Neural cell (in vitro differentiated cells): Measurements from ENCODE around the gene ARHGAP25. TPM values are rescaled to one million over a fixed set of nuclear protein-coding genes. Genes with fewer than 3 reads are reported as not detected.
A peak's percentile ranks its signal among the peaks of the same experiment; 100 is the strongest.

ENCODE experiments used
- H2AFZ ChIP-seq: fragments of 200-600, 300-800 bp; sonication (generic), shearing (Covaris generic); 2 replicates; pipeline ENCODE4 v1.6.0; 2014; ENCODE audit warnings: low read depth, mild to moderate bottlenecking, antibody characterized with exemption, low read length, moderate library complexity
- H3F3A ChIP-seq: fragments of 200-600 bp; shearing (Covaris generic); 2 replicates; pipeline ENCODE4 v1.6.1; 2016; ENCODE audit warnings: mild to moderate bottlenecking, moderate library complexity, mixed read lengths, antibody characterized with exemption, low read length; ENCODE audit not compliant: insufficient read depth, poor library complexity, severe bottlenecking
- H3K27ac ChIP-seq: fragments of 200-600, 300-800 bp; sonication (generic), shearing (Covaris generic); 2 replicates; pipeline ENCODE4 v1.5.1; 2014; ENCODE audit warnings: mild to moderate bottlenecking, low read length, moderate library complexity
- H3K27me3 ChIP-seq: fragments of 300-800, 200-600 bp; sonication (generic), shearing (Covaris generic); 2 replicates; pipeline ENCODE4 v1.6.0; 2014; ENCODE audit warnings: mild to moderate bottlenecking, low read depth, low read length, moderate library complexity; ENCODE audit not compliant: insufficient read depth
- H3K36me3 ChIP-seq: fragments of 300-800, 200-600 bp; sonication (generic), shearing (Covaris generic); 2 replicates; pipeline ENCODE4 v1.5.1; 2014; ENCODE audit warnings: mild to moderate bottlenecking, antibody characterized with exemption, low read length, moderate library complexity; ENCODE audit not compliant: insufficient read depth
- H3K4me2 ChIP-seq: fragments of 300-800, 200-600 bp; sonication (generic), shearing (Covaris generic); 2 replicates; pipeline ENCODE4 v1.6.0; 2014; ENCODE audit warnings: mild to moderate bottlenecking, low read length
- H3K4me3 ChIP-seq: fragments of 300-800, 200-600 bp; sonication (generic), shearing (Covaris generic); 2 replicates; pipeline ENCODE4 v1.5.1; 2014; ENCODE audit warnings: mild to moderate bottlenecking, low read length, moderate library complexity
- H3K79me2 ChIP-seq: fragments of 200-600 bp; shearing (Covaris generic); replicated peaks from 2 replicates; pipeline ENCODE4 v1.6.0; 2014; ENCODE audit warnings: mild to moderate bottlenecking, low read length, moderate library complexity; ENCODE audit not compliant: insufficient read depth
- H3K9ac ChIP-seq: fragments of 300-800, 200-600 bp; sonication (generic), shearing (Covaris generic); 2 replicates; pipeline ENCODE4 v1.6.1; 2016; ENCODE audit warnings: mild to moderate bottlenecking, low read length, mixed read lengths
- H3K9me2 ChIP-seq: fragments of 200-600 bp; shearing (Covaris generic); 2 replicates; pipeline ENCODE4 v1.6.1; 2016; ENCODE audit warnings: mild to moderate bottlenecking, low read length, mixed read lengths; ENCODE audit not compliant: insufficient read depth
- H3K9me3 ChIP-seq: fragments of 200-600, 300-800 bp; sonication (generic), shearing (Covaris generic); 2 replicates; pipeline ENCODE4 v1.6.1; 2016; ENCODE audit warnings: mild to moderate bottlenecking, mixed run types, low read length, moderate library complexity, mixed read lengths
- H4K20me1 ChIP-seq: fragments of 200-600 bp; shearing (Covaris generic); 2 replicates; pipeline ENCODE4 v1.6.1; 2016; ENCODE audit warnings: mild to moderate bottlenecking, mixed run types; ENCODE audit not compliant: insufficient read depth
- EP300 ChIP-seq: fragments of 450-650 bp; conservative IDR thresholded peaks from 2 replicates; pipeline ENCODE4 v1.6.1; 2014; ENCODE audit warnings: antibody characterized with exemption, mild to moderate bottlenecking, moderate library complexity; ENCODE audit not compliant: poor library complexity, severe bottlenecking
- EZH2 ChIP-seq: fragments of 200-600, 300-800 bp; shearing (Covaris generic), sonication (generic); IDR thresholded peaks from 2 replicates; pipeline ENCODE4 v1.6.1; 2014; ENCODE audit warnings: antibody characterized with exemption, low read length, borderline replicate concordance, mild to moderate bottlenecking; ENCODE audit not compliant: insufficient read depth, poor library complexity, severe bottlenecking
- MXI1 ChIP-seq: fragments of 450-650 bp; conservative IDR thresholded peaks from 2 replicates; pipeline ENCODE4 v1.6.1; 2014; ENCODE audit warnings: antibody characterized with exemption, mild to moderate bottlenecking; ENCODE audit not compliant: poor library complexity, severe bottlenecking
- POLR2AphosphoS5 ChIP-seq: IDR thresholded peaks from 2 replicates; pipeline ENCODE4 v1.6.1; 2012
- RAD21 ChIP-seq: fragments of 450-650 bp; conservative IDR thresholded peaks from 2 replicates; pipeline ENCODE4 v1.6.1; 2014; ENCODE audit warnings: antibody characterized with exemption, mild to moderate bottlenecking, moderate library complexity
- REST ChIP-seq: IDR thresholded peaks from 2 replicates; pipeline ENCODE4 v1.6.1; 2012; ENCODE audit warnings: borderline replicate concordance
- SMC3 ChIP-seq: fragments of 450-650 bp; conservative IDR thresholded peaks from 2 replicates; pipeline ENCODE4 v1.6.1; 2014; ENCODE audit warnings: antibody characterized with exemption, mild to moderate bottlenecking, moderate library complexity; ENCODE audit not compliant: poor library complexity
- TAF1 ChIP-seq: IDR thresholded peaks from 2 replicates; pipeline ENCODE4 v1.6.1; 2012; ENCODE audit warnings: low read depth
- polyA plus RNA-seq: library from polyadenylated mRNA; depleted of rRNA; stranded (reverse); fragments of >200 nt; gene quantifications from 2 replicates; pipeline ENCODE4 v1.2.3, GENCODE V29; 2014
- TF ChIP-seq, protein P1 (sequence below): fragments of 450-650 bp; IDR thresholded peaks from 2 replicates; pipeline ENCODE4 v1.5.1; 2014; ENCODE audit warnings: antibody characterized with exemption, mild to moderate bottlenecking, moderate library complexity; ENCODE audit not compliant: poor library complexity, severe bottlenecking

The ARHGAP25 gene
- polyA plus RNA-seq, 1 donor from 2014 or later = not detected

- TF ChIP-seq TAF1 = no peak
- peak; percentile 64 for TF ChIP-seq POLR2AphosphoS5
- H3K36me3 ChIP-seq = no peaks in the 10 kb centered on the region
- H4K20me1 ChIP-seq = no peaks in the 10 kb centered on the region
- H3K9me3 ChIP-seq = no peaks in the 10 kb centered on the region
- no peak overlapping the region for H3K4me2 ChIP-seq
- no peaks in the 10 kb centered on the region for H3K27me3 ChIP-seq
- H2AFZ ChIP-seq = no peak overlapping the region
- no peaks in the 10 kb centered on the region for H3K79me2 ChIP-seq
- no peak overlapping the region for H3K9ac ChIP-seq
- no peaks in the 10 kb centered on the region for H3K9me2 ChIP-seq
- H3F3A ChIP-seq = no peaks in the 10 kb centered on the region
- H3K27ac ChIP-seq = no peak overlapping the region
- H3K4me3 ChIP-seq = no peak overlapping the region
Observed at GRCh38 chr2:68750592-68751396, 16.2 kb downstream of the ARHGAP25 start.

DNA sequence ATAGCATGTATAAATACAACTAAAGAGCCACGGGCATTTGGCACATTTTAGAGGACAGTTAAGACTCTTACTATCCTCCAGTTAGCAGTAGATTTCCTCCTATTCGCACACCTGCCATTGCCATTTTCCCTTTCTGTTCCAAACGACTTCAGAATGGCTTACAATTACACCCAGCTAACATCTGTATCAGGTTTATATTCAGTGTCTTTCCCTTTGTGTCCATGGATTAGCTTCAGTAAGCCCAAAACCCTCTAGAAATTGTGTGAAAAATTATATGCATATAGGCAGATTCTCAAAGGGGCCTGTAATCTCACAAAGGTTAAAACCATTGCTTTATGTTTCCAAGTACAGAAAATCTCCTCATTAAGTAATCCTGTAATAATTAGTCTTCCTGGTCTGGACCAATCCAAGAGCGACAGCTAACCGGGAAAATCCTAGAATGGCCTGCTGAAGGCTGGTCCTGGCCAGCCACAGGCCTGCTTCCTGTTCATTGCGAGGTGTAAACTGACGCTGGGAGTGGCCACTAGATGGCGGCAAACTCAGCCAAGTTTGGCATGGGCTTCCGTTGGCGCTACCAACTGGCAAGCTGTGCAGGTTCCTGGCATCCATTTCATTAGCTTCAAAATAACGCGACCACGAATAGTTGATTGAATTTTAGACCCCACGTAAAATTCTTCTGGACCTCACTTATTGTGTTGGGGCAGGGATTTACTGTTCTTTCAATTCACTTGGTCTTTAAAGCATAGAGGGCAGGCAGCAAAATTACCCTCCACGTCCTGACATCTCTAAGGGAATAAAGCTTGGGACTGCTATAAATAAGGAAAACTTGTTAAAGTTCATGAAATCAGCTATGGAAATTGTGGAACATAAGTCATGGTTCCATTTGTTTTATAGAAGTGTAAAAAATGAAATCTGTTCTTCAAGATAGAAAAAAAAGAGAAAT lies 17.1 kb downstream of the ARHGAP25 start:
- Histone ChIP-seq H3K4me3 (no peak overlapping the region), H3K79me2 (no peaks in the 10 kb centered on the region), H3K36me3 (no peaks in the 10 kb centered on the region), H4K20me1 (no peaks in the 10 kb centered on the region), H2AFZ (no peak overlapping the region), H3K9ac (no peak overlapping the region), H3K27me3 (no peaks in the 10 kb centered on the region), H3K9me3 (no peaks in the 10 kb centered on the region), H3K27ac (no peak overlapping the region), H3K4me2 (no peak overlapping the region), H3F3A (no peaks in the 10 kb centered on the region), H3K9me2 (no peaks in the 10 kb centered on the region)
- TF ChIP-seq REST (no peak), SMC3 (peak; percentile 81), RAD21 (peak; percentile 72)
- TF ChIP-seq, protein P1, sequence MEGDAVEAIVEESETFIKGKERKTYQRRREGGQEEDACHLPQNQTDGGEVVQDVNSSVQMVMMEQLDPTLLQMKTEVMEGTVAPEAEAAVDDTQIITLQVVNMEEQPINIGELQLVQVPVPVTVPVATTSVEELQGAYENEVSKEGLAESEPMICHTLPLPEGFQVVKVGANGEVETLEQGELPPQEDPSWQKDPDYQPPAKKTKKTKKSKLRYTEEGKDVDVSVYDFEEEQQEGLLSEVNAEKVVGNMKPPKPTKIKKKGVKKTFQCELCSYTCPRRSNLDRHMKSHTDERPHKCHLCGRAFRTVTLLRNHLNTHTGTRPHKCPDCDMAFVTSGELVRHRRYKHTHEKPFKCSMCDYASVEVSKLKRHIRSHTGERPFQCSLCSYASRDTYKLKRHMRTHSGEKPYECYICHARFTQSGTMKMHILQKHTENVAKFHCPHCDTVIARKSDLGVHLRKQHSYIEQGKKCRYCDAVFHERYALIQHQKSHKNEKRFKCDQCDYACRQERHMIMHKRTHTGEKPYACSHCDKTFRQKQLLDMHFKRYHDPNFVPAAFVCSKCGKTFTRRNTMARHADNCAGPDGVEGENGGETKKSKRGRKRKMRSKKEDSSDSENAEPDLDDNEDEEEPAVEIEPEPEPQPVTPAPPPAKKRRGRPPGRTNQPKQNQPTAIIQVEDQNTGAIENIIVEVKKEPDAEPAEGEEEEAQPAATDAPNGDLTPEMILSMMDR = peak; percentile 84

- H3K27ac ChIP-seq = no peak overlapping the region
- H3K4me3 ChIP-seq = no peak overlapping the region
- H3K4me2 ChIP-seq = no peak overlapping the region
- no peaks in the 10 kb centered on the region for H3K36me3 ChIP-seq
- H3K9ac ChIP-seq = no peak overlapping the region
- H3K79me2 ChIP-seq = no peaks in the 10 kb centered on the region
- no peaks in the 10 kb centered on the region for H3F3A ChIP-seq
- H2AFZ ChIP-seq = no peak overlapping the region
- H4K20me1 ChIP-seq = no peaks in the 10 kb centered on the region
- H3K9me2 ChIP-seq = no peaks in the 10 kb centered on the region
- no peaks in the 10 kb centered on the region for H3K27me3 ChIP-seq
- H3K9me3 ChIP-seq = no peaks in the 10 kb centered on the region
- TF ChIP-seq EP300 = no peak
- TF ChIP-seq EZH2 = no peak
- TF ChIP-seq TAF1 = no peak
- TF ChIP-seq MXI1 = no peak
- no peak for TF ChIP-seq POLR2AphosphoS5
- TF ChIP-seq, protein P1 = no peak
- no peak for TF ChIP-seq RAD21
Observed at GRCh38 chr2:68753318-68753717, 18.7 kb downstream of the ARHGAP25 start.
